NCI-H146 treated with DMSO at 0.1 percent for 48 hours (cell line): Measurements from ENCODE around the gene RSBN1L.
A peak's percentile ranks its signal among the peaks of the same experiment; 100 is the strongest.
"Not testable (repeated sequence)": the region's sequence is repeated elsewhere in the genome, so short reads cannot be mapped to it uniquely, and the experiment has no call there.

Experiments used
- DNase-seq: peaks from one replicate; lab custom pipeline; 2025; ENCODE audit not compliant: unreplicated experiment; lab: John Stamatoyannopoulos, UW

RSBN1L gene

DNA sequence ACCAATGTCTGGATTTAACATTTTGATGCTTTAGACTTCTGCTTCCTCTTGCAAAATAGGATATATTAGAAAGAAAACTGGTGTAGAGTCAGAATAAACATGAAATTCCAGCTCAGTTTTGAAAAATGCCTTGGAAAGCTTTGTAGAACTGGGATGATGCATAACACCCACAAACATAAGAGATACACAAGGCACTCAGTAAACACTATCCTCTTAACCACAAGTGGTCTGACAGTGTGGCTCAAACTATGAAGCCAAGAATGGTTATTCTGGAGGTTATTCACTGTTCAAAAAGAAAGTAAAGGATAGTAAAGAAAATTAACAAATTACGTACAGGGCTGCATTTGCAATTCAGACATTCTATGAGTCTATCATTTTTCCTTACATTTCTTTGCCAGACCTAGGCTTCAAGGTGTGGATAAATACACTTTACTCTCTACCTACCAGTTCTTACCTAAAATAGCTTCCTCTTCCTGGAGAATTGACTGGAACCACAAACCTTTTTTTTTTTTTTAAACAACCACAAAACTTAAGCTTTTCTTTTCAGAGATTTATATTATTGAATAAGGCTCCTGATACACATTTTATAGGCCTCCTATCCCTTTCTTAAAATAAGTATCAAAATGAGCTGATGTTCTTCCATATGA, 9.0 kb upstream of the RSBN1L start:
- no peak for DNase-seq

DNA sequence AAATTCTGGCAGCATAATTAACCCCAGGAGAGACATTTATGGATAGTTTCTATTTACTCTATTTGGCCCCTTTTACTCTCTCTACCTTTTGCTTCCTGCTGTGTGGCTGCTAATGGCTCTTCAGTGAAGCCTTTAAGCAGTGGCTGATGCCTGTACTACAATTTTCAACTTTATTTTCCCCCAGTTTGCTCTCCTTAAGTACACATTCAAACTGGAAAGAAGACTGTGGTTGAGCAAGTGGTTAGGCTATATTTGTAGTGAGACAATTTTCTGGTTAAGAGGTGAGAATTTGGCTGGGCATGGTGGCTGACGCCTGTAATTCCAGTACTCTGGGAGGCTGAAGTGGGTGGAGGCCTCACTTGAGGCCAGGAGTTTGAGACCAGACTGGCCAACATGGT, 8.5 kb upstream of the RSBN1L start:
- no peak for DNase-seq

DNA sequence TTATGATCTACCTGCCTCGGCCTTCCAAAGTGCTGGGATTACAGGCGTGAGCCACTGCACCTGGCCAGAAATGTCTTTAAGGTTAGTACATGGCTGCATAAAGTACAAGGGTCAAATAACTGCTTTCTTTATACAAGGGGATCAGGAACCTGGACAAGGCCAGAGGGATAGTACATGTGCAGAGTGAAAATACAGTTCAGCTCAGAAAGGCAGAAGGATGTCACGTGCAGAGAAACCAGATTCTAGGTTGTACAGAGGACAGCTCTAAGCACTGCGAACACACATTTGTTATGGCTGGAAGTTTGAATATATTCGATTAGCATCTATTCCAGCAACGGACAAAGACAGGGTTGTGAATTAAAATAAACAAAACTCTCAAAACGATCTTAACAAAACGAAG, 6.0 kb upstream of the RSBN1L start:
- DNase-seq = no peak

DNA sequence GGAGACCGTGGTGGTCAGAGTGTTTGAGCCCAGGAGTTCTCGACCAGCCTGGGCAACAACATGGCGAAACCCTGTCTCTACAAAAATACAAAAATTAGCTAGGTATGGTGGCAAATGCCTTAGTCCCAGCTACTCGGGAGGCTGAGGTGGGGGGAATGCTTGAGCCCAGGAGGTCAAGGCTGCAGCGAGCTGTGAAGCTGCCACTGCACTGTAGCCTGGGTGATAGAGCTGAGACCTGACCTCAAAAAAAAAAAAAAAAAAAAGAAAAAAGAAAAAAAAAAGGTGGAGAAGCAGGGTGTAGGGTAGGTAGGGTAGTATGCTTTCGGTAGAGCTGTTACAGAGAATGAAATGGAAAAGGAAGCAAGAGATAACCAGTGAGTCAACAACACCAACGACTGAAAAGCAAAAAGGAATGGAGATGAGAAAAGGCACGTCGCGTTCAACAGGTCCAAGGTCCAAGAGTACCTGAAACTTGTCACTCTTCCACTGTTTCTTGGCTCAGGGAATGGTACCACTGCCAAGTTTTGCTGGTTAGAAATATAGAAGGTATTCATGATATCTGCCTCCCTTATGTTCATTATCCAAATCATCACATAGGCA, 4.3 kb upstream of the RSBN1L start:
- no peak for DNase-seq

DNA sequence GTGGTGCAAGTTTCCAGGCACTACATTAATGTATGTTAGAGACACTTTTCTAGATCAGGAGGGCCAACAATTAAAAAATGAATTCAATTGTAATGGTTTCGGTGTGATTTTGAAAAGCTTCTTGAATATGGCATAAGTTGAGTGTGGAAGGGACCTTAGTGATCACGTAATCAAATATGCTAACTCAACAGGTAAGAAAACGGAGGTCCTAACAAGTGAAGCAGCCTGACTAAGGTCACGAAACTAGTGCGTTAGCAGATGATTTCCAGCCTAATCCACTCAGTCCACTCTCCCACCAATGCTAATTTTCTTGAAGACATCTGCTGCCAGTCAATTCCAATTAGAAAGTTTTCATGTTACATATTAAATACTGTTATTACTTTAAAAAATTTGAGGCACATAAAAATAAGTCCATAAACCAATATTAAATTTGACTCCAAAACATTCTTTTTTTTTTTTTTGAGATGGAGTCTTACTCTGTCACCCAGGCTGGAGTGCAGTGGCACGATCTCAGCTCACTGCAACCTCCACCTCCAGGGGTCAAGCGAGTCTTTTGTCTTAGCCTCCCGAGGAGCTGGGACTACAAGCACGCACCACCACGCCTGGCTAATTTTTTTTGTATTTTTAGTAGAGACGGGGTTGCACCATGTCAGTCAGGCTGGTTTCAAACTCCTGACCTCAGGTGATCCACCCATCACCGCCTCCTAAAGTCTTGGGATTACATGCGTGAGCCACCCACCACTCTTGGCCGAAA, 2.3 kb upstream of the RSBN1L start:
- no peak for DNase-seq

DNA sequence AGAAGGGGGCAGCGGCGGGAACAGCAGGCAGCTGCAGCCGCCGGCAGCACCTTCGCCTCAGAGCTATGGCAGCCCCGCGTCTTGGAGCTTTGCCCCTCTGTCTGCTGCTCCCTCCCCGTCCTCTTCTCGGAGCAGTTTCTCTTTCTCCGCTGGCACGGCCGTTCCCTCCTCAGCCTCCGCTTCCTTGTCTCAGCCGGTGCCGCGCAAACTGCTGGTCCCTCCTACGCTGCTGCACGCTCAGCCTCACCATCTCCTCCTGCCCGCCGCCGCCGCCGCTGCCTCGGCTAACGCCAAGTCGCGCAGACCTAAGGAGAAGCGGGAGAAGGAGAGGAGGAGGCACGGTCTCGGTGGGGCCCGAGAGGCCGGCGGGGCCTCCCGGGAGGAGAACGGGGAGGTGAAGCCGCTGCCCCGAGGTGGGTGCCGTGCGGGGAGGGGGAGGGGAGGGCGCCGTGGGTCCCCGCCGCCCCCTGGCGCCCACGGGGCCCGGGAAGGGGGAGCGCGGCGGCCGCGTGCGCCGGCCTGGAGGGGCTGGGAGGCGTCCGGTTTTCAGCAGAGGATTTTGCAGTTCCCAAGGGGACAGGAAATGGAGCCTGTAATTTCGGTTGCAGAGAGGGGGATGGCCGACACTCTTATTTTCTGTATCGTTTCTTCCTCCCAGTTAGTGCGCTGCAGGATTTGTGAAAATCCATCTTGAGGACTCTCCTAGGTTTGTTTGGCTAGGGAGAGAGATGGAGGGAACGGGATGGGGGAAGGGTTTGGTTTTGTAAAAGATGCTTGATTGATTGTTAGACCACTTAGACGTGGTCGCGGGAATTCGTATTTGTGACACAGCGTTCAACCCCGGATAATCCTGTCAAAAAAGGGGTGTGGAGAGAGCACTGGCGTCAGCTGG, 630 bp downstream of the RSBN1L start:
- DNase-seq = peak; percentile 44

DNA sequence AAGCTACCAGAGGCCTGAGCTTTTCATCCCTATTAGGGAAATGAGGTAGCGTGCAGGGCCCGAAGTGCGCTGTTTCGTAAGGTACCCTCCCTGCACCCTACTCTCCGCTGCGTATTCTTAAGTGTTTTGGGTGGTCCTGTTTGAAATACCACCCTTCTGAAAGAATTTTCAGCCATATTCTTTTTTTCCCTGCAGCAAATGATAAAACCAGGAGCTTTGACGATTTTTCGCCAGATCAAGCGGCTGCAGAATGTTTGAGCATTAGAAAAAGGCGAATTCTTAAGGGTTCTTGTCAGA, 1.2 kb downstream of the RSBN1L start:
- no peak for DNase-seq

DNA sequence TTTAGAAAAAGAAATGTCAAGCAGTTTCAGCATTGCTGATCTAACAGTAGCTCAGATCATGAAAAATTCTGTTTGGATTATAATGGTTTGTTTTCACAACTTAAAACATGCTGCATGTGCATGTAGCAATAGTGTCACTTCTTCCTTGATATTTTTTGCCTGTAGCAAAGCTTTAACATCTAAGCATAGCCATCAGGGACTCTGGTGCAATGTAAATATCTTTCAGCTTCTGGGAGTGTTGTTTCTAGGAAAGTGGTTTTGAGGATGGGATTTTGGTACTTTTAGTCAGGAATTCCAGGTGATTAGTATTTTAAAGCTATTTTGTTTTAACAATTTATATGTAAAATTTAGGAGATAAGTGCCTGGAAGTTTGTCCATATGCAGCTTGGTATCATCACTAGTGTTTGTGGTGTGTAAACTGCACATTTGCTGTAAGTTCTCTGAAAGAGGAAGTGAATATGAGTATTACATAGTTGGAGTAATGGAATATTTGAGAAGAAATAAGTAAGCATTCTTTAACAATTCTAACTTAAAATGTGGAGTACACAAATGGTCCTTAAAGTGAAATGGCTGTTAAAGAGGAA, 1.9 kb downstream of the RSBN1L start:
- DNase-seq = no peak

DNA sequence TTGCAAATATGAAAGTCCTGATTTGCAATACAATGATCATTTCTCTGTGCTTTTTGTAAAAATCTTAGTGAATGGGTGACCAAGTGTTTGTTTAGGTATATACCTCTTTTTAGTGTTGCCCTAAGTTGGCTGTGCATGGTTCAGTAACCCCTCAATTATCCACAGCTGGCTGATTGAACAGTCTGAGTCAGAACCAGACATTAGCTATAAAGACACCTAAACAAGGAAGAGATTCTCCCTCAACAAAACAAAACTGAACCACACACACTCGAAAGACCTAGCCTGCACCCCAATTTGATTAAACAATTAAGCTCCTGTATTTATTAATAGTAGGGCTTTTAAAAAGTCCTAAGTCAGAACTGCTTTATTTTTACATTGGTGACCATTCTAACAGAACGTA, 2.8 kb downstream of the RSBN1L start:
- no peak for DNase-seq

DNA sequence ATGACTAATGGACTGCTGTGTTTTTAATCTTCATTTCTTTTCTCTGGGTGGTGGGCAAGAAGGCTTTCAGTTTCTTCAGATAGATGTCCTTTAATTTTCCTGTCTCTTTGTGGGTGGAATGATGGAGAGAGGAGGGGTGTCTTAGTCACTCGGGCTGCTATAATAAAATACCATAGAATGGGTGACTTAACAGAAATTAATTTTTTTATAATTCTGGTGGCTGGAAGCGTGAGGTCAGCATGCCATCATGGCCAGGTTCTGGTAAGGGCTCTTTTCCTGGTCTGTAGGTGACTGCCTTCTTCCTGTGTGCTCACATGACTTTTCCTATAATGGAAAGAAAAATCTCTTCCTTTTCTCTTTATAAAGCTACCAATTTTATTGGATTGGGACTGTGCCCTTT, 6.3 kb downstream of the RSBN1L start:
- DNase-seq = no peak

DNA sequence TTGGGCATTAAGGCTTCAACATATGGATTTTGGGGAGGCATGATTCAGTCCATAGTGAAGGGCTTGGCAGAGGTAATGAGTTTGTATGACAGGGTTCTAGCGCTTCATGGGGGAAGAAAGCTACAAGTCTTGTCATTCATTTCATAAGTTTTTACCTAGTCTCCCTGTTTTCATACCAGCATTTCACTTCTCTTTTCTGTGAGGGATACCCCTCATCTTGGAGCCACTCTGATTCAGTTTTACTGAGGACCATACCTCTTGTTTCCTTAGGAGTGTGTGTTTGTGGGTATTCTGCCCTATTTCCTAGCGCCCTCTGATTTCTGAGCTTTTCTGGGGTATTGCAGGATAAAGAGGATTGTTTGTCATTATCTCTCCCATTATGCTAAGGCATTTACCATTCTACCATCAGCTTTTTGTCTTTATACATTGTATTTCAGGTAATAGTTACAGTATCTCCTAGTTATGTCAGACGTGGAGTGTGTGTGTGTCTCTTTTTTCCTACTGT, 6.8 kb downstream of the RSBN1L start:
- no peak for DNase-seq

DNA sequence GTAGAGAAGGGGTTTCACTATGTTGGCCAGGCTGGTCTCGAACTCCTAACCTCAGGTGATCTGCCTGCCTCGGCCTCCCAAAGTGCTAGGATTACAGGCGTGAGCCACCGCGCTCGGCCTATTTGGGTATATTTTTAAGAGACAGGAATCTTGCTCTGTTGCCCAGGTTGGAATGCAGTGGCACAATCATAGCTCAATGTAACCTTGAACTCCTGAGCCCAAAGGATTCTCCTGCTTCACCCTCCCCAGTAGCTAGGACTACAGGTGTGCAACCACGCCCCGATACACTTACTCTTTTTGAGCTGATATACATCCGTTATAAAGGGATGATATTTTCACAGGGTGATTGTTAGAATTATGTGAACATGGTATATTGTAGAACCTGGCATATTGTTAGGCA, 7.4 kb downstream of the RSBN1L start:
- DNase-seq = not testable (repeated sequence)

DNA sequence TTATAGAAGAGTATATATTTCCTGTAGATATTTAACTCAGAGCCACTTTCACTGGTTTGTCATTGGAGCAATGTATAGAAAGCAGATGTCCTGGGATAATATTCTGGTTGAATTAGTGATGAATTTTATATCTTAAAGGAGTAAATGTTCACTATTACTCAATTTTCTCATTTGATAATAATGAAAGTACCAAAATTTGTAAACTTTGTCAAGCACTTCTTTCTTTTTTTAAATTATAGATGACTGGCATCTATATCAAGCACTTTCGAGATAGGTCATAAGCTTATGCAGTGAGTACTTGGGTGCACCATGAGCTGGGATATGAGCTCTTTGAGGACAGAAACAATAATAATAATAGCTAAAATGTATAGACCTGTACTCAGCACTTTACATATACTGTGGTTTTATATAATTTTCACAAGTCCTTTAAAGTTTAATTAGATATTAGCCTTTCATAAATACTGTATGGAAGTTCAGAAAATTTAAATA, 11.3 kb downstream of the RSBN1L start:
- no peak for DNase-seq

DNA sequence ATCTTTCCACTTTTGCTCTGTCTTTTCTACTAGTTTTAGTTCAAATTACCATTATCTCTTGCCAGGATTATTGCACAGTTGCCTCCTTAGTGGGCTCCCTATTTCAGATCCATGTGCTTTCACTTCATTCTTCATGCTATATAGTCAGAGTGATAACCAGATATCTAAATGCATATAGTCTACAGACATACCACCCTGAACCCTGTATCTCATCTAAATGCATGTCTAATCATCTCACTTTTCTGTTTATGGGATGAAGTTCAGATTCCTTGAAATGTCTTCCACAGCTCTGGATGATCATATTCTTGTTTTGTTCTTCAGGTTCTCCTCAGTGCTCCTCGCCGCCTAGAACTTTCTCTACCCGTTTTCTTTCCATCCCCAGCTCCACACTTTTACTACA, 13.8 kb downstream of the RSBN1L start:
- no peak for DNase-seq

DNA sequence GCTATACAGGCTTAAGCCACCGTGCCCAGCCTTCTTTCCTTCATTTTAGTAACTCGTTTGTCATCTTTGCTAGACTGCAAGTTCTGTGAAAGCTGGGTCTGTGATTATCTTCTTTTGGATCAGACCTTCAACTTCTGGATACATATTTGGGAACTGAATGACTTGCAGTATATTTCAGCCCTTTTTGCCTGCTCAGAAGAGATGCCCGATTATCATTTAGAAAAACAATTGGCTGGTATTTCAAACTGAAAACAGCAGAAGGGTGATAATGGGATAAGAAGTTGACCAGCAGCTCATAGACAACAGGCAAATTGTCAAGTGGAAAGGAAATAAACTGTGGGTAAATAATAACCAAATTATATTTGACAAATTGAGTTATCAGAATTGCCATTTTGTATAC, 14.6 kb downstream of the RSBN1L start:
- no peak for DNase-seq

DNA sequence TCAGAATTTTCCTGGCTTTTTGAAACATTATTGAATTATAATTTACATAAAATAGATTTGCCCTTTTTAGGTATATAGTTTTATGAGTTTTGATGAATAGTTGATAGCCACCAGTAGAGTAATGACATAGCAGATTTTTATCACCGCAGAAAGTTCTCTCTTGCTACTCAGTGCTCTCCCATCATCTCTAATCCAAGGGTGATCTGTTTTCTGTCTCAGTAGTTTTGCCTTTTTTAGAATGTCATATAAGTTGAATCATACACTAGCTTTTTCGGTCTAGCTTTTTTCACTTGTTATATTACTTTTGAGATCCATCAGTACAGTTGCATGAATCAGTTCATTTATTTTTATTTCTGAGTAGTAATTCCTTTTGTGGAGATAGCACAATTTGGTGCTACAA, 17.9 kb downstream of the RSBN1L start:
- DNase-seq = no peak

DNA sequence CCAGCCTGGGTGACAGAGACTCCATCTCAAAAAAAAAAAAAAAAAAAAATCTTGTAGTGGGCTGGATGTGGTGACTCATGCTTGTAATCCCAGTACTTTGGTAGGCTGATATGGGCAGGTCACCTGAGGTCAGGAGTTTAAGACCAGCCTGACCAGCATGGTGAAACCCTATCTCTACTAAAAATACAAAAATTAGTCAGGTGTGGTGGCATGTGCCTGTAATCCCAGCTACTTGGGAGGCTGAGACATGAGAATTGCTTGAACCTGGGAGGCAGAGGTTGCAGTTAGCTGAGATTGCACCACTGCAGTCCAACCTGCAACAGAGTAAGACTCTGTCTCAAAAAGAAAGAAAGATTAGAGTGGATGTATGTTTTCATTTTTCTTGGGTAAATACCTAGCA, 18.7 kb downstream of the RSBN1L start:
- not testable (repeated sequence) for DNase-seq

DNA sequence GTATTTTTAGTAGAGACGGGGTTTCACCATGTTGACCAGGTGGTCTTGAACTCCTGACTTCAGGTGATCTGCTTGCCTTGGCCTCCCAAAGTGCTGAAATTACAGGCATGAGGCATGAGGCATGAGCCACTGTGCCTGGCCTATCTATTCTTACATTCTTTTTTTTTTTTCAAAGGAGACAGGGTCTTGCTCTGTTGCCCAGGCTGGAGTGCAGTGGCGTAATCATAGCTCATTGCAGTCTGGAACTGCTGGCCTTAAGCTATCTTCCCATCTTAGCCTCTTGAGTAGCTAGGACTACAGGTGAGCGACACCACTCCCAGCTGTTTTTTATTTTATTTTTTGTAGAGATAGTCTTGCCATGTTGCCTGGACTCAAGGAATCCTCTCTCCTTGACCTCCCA, 20.5 kb downstream of the RSBN1L start:
- DNase-seq = no peak

DNA sequence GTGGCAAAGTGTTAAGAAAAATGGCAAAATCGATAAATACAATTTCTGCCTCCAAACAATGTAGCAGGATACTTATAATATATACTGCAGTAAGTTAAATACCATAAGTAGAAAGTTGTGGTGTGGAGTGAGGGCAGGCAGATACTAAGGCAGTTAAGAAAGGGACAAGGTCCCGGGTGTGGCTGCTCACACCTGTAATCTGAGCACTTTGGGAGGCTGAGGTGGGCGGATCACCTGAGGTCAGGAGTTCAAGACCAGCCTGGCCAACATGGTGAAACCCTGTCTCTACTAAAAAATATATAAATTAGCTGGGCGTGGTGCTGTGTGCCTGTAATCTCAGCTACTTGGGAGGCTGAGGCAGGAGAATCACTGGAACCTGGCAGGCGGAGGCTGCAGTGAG, 21.3 kb downstream of the RSBN1L start:
- not testable (repeated sequence) for DNase-seq

DNA sequence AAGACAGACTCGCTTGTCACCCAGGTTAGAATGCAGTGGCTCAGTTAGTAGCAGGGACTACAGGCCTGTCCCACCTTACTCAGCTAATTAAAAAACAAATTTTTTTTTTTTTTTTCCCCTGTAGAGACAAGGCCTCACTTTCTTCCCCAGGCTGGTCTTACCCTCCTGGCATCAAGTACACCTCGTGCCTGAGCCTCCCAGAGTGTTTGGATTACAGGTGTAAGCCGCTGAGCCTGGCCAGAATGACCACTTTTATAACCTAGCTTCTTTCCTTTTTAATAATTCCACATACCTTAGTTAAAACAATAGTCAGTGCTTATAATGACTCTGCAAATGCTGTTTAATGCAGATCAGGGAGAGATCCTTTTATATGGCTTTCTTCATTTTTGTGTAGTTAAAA, 31.3 kb downstream of the RSBN1L start:
- no peak for DNase-seq
